H7 (cell line): ENCODE data around the gene GAS7. TPM values are rescaled to one million over a fixed set of nuclear protein-coding genes. Genes with fewer than 3 reads are reported as not detected.

Experiments used
- DNase-seq: peaks from one replicate; pipeline ENCODE4 v3.0.0; 2012
- H3K27me3 ChIP-seq: 2 replicates; pipeline ENCODE4 v1.6.0; 2011; ENCODE audit warnings: mild to moderate bottlenecking, low read length; ENCODE audit not compliant: control insufficient read depth, insufficient read depth
- H3K36me3 ChIP-seq: replicated peaks from 2 replicates; pipeline ENCODE4 v1.5.1; 2011; ENCODE audit warnings: low read length; ENCODE audit not compliant: control insufficient read depth, insufficient read depth
- H3K4me3 ChIP-seq: 2 replicates; pipeline ENCODE4 v1.5.1; 2011; ENCODE audit warnings: low read depth, mild to moderate bottlenecking, control low read depth, low read length, moderate library complexity; ENCODE audit not compliant: insufficient read depth
- total RNA-seq: library from RNA; depleted of rRNA; stranded (reverse); fragments of >200 nt; shearing (Covaris generic); gene quantifications from 2 replicates; pipeline ENCODE4 v1.2.3, GENCODE V29; 2014

GAS7 gene
- total RNA-seq, 1 experiment from 2014 or later: 4.2 TPM

- Histone ChIP-seq H3K36me3 (no peaks in the 10 kb centered on the region), H3K4me3 (no peak overlapping the region), H3K27me3 (no peaks in the 10 kb centered on the region)
- DNase-seq: no peak
Observed at GRCh38 chr17:10211666-10212065, 13.3 kb upstream of the GAS7 start.

GRCh38 chr17:10210151-10210574 is 11.8 kb upstream of the GAS7 start:
- Histone ChIP-seq H3K36me3 (no peaks in the 10 kb centered on the region), H3K4me3 (no peak overlapping the region), H3K27me3 (no peaks in the 10 kb centered on the region)
- peak; percentile 51 for DNase-seq

GRCh38 chr17:10208604-10209193 is 10.3 kb upstream of the GAS7 start:
- no peak overlapping the region for H3K4me3 ChIP-seq
- no peaks in the 10 kb centered on the region for H3K36me3 ChIP-seq
- DNase-seq: no peak
- H3K27me3 ChIP-seq: no peaks in the 10 kb centered on the region

GRCh38 chr17:10207153-10207552 is 8.7 kb upstream of the GAS7 start:
- H3K4me3 ChIP-seq: no peak overlapping the region
- DNase-seq: no peak
- no peaks in the 10 kb centered on the region for H3K36me3 ChIP-seq
- H3K27me3 ChIP-seq: no peaks in the 10 kb centered on the region

- Histone ChIP-seq H3K27me3 (no peaks in the 10 kb centered on the region), H3K4me3 (no peak overlapping the region), H3K36me3 (no peaks in the 10 kb centered on the region)
- DNase-seq: no peak
Observed at GRCh38 chr17:10205549-10206185, 7.3 kb upstream of the GAS7 start.

- Histone ChIP-seq H3K4me3 (no peak overlapping the region), H3K36me3 (no peaks in the 10 kb centered on the region), H3K27me3 (peaks cover 18% of the 10 kb centered on the region)
- no peak for DNase-seq
Observed at GRCh38 chr17:10201680-10202079, 3.3 kb upstream of the GAS7 start.

- H3K36me3 ChIP-seq: no peaks in the 10 kb centered on the region
- peaks cover 23% of the 10 kb centered on the region for H3K27me3 ChIP-seq
- no peak for DNase-seq
- H3K4me3 ChIP-seq: no peak overlapping the region
Observed at GRCh38 chr17:10200645-10201044, 2.2 kb upstream of the GAS7 start.

GRCh38 chr17:10200016-10200415 is 1.6 kb upstream of the GAS7 start:
- no peaks in the 10 kb centered on the region for H3K36me3 ChIP-seq
- no peak for DNase-seq
- H3K27me3 ChIP-seq: peaks cover 23% of the 10 kb centered on the region
- H3K4me3 ChIP-seq: no peak overlapping the region

- Histone ChIP-seq H3K36me3 (no peaks in the 10 kb centered on the region), H3K4me3 (peak overlapping the region; percentile 70), H3K27me3 (peaks cover 23% of the 10 kb centered on the region)
- DNase-seq: peak; percentile 79
Observed at GRCh38 chr17:10197721-10198508, 491 bp downstream of the GAS7 start.

GRCh38 chr17:10197362-10197720 is 1.1 kb downstream of the GAS7 start:
- DNase-seq: no peak

GRCh38 chr17:10196941-10197340 is 1.5 kb downstream of the GAS7 start:
- peaks cover 23% of the 10 kb centered on the region for H3K27me3 ChIP-seq
- no peak overlapping the region for H3K4me3 ChIP-seq

More at GRCh38 chr17:10197362-10197720, 1.1 kb downstream of the GAS7 start:
- no peaks in the 10 kb centered on the region for H3K36me3 ChIP-seq
- peaks cover 23% of the 10 kb centered on the region for H3K27me3 ChIP-seq
- peak overlapping the region; percentile 70 for H3K4me3 ChIP-seq

GRCh38 chr17:10196384-10196895 is 2.0 kb downstream of the GAS7 start:
- Histone ChIP-seq H3K36me3 (no peaks in the 10 kb centered on the region), H3K27me3 (peaks cover 23% of the 10 kb centered on the region), H3K4me3 (no peak overlapping the region)
- no peak for DNase-seq

More at GRCh38 chr17:10196941-10197340, 1.5 kb downstream of the GAS7 start:
- DNase-seq: no peak
- no peaks in the 10 kb centered on the region for H3K36me3 ChIP-seq

- no peak overlapping the region for H3K4me3 ChIP-seq
- H3K27me3 ChIP-seq: peaks cover 23% of the 10 kb centered on the region
- no peak for DNase-seq
- no peaks in the 10 kb centered on the region for H3K36me3 ChIP-seq
Observed at GRCh38 chr17:10195090-10195805, 3.2 kb downstream of the GAS7 start.

- no peak overlapping the region for H3K4me3 ChIP-seq
- DNase-seq: no peak
- H3K27me3 ChIP-seq: peaks cover 21% of the 10 kb centered on the region
- no peaks in the 10 kb centered on the region for H3K36me3 ChIP-seq
Observed at GRCh38 chr17:10193632-10194031, 4.8 kb downstream of the GAS7 start.
